Activated T-cell treated with anti-CD3 and anti-CD28 coated beads, Interleukin-2, amount 50 U/mL, for 72 hours (primary cell): ENCODE measurements around the gene AVPR1A. TPM values are rescaled to one million over a fixed set of nuclear protein-coding genes. Genes with fewer than 3 reads are reported as not detected.
"Not testable (repeated sequence)": the region's sequence is repeated elsewhere in the genome, so short reads cannot be mapped to it uniquely, and the experiment has no call there.

ENCODE experiments used
- ATAC-seq, 2 donors: fragments of 150-1000 bp; cut with Tn5 transposase; replicated peaks in 1 of 2; 2 replicates each; pipeline ENCODE4 v1.10.0; 2021; ENCODE audit warnings: moderate library complexity in 2 of 2, mild to moderate bottlenecking in 1 of 2
- DNase-seq, 2 donors: peaks; one replicate each; pipeline ENCODE4 v3.0.0; 2021 to 2022; ENCODE audit warnings: mixed read lengths in 1 of 2
- H3K27ac Mint-ChIP-seq: one replicate; pipeline ENCODE4 v1.8.0; 2022; ENCODE audit warnings: mild to moderate bottlenecking, moderate library complexity, mixed read lengths
- H3K27me3 Mint-ChIP-seq: one replicate; pipeline ENCODE4 v1.8.0; 2022; ENCODE audit warnings: low read depth, mixed read lengths
- H3K36me3 Mint-ChIP-seq, 2 donors: one replicate each; pipeline ENCODE4 v1.8.0; 2022; ENCODE audit warnings: mixed read lengths in 2 of 2, mild to moderate bottlenecking in 1 of 2; ENCODE audit not compliant: insufficient read depth in 2 of 2
- H3K4me1 Mint-ChIP-seq: one replicate; pipeline ENCODE4 v1.8.0; 2022; ENCODE audit warnings: low read depth, mixed read lengths
- H3K4me3 Mint-ChIP-seq, 2 donors: one replicate each; pipeline ENCODE4 v1.8.0; 2022; ENCODE audit warnings: mild to moderate bottlenecking in 2 of 2, mixed read lengths in 2 of 2, moderate library complexity in 2 of 2
- H3K9me3 Mint-ChIP-seq, 2 donors: one replicate each; pipeline ENCODE4 v1.8.0; 2022; ENCODE audit warnings: mixed read lengths in 2 of 2
- total RNA-seq, 2 donors: library from RNA; stranded (reverse); gene quantifications; one replicate each; pipeline ENCODE4 v1.2.3, GENCODE V29; 2022

AVPR1A gene
- total RNA-seq: not detected

DNA sequence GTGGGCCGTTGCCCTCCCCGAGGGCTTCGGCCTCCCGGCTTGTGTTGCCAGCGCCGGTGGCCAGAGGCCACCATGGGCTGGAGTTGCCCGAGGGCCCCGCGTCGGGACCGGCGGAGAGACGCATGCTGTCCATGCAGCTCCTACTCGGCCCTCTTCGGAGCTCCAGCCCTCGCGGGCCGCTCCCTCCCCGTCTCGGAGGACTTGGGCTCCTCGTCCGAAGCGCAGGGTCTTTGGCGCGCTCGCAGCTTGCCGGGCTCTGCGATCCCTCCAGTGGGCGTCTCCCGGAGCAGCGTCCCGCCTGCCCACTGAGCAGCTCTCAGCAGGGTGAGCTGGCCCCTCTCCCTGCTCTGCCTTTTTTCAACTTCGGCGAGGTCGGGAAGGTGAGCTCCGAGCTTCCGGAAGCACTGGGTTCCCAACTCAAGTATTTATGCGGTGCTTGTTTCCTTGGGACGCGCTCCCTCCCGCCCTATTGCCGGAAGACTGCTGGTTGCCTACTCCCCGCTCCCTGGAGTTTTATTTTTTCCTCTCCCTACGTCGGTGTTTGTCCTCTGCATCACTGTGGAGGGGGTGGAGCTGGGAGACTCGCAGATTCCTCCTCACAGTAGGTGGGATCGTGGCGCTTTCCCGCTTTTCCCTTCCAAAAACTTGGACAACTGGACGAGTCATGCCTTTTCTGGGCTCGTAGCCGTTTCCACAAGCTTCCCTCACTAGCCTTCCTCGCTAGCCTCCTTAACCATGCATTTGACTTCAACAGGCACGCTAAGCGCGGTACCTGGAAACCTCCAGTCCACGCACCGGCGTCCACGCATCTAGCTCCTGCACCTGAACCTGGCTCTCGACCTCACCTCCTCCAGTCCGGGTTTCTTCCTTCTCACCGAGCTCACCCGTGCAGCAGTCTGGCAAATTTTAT is at the start of gene AVPR1A:
TSS of gene AVPR1A (minus strand) at position 489 of the 910 bp plus-strand sequence. CDS start at position 124, 365 bp downstream.
- no peaks in the 10 kb centered on the region for H3K9me3 Mint-ChIP-seq
- peaks cover 28% of the 10 kb centered on the region for H3K4me1 Mint-ChIP-seq
- peaks cover 4 to 5% of the 10 kb centered on the region in 2 donors for H3K36me3 Mint-ChIP-seq
- H3K4me3 Mint-ChIP-seq: peak within 1 kb of the TSS; percentile 73 to 78
- peak within 1 kb of the TSS; percentile 9 for H3K27ac Mint-ChIP-seq
- ATAC-seq: peak; percentile 22 to 23
- DNase-seq: no peak
- peaks cover 55% of the 10 kb centered on the region for H3K27me3 Mint-ChIP-seq

DNA sequence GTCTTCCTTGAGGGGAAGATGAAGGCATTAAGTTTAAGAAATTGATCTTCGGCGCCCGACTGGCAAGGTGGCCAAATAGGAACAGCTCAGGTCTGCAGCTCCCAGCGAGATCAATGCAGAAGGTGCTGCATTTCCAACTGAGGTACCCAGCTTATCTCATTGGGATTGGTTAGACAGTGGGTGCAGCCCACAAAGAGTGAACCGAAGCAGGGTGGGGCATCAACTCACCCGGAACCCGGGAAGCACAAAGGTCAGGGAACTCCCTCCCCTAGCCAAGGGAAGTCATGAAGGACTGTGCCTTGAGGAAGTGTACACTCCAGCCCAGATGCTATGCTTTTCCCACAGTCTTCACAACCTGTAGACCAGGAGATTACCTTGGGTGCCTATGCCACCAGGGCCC is 45.2 kb upstream of the AVPR1A start:
- peaks cover 0 to 2% of the 10 kb centered on the region in 2 donors for H3K36me3 Mint-ChIP-seq
- H3K27me3 Mint-ChIP-seq: no peaks in the 10 kb centered on the region
- DNase-seq (no peak), ATAC-seq (no peak)
- H3K27ac Mint-ChIP-seq: no peak overlapping the region
- no peak overlapping the region for H3K4me3 Mint-ChIP-seq
- H3K4me1 Mint-ChIP-seq: no peaks in the 10 kb centered on the region
- peaks cover 3 to 11% of the 10 kb centered on the region in 2 donors for H3K9me3 Mint-ChIP-seq

- DNase-seq: no peak
- no peaks in the 10 kb centered on the region for H3K27me3 Mint-ChIP-seq
- no peaks in the 10 kb centered on the region for H3K4me1 Mint-ChIP-seq
- no peak for ATAC-seq
- H3K4me3 Mint-ChIP-seq: no peak overlapping the region
- H3K36me3 Mint-ChIP-seq: peaks cover 8 to 10% of the 10 kb centered on the region in 2 donors
- H3K27ac Mint-ChIP-seq: no peak overlapping the region
- H3K9me3 Mint-ChIP-seq: peaks cover 12 to 28% of the 10 kb centered on the region in 2 donors
These were observed 28.2 kb upstream of the AVPR1A start for GRCh38 chr12:63179224-63179623.

- no peaks in the 10 kb centered on the region for H3K4me1 Mint-ChIP-seq
- no peak overlapping the region for H3K27ac Mint-ChIP-seq
- no peaks in the 10 kb centered on the region for H3K27me3 Mint-ChIP-seq
- DNase-seq (no peak), ATAC-seq (no peak)
- peaks cover under 1 to 3% of the 10 kb centered on the region in 2 donors for H3K36me3 Mint-ChIP-seq
- H3K9me3 Mint-ChIP-seq: peaks cover 4 to 7% of the 10 kb centered on the region in 2 donors
- no peak overlapping the region for H3K4me3 Mint-ChIP-seq
These were observed 19.3 kb upstream of the AVPR1A start for GRCh38 chr12:63170321-63170720.

DNA sequence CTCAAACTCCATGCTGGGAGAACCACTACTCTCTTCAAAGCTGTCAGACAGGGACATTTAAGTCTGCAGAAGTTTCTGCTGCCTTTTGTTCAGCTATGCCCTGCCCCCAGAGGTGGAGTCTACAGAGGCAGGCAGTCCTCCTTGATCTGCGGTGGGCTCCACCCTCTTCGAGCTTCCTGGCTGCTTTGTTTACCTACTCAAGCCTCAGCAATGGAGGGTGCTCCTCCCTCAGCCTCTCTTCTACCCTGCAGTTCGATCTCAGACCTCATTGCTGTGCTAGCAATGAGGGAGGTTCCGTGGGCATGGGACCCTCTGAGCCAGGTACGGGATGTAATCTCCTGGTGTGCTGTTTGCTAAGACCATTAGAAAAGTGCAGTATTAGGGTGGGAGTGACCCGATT is 16.7 kb upstream of the AVPR1A start:
- H3K4me1 Mint-ChIP-seq, DNase-seq, H3K27me3 Mint-ChIP-seq, H3K27ac Mint-ChIP-seq, H3K36me3 Mint-ChIP-seq, H3K4me3 Mint-ChIP-seq, H3K9me3 Mint-ChIP-seq, ATAC-seq: not testable (repeated sequence)

DNA sequence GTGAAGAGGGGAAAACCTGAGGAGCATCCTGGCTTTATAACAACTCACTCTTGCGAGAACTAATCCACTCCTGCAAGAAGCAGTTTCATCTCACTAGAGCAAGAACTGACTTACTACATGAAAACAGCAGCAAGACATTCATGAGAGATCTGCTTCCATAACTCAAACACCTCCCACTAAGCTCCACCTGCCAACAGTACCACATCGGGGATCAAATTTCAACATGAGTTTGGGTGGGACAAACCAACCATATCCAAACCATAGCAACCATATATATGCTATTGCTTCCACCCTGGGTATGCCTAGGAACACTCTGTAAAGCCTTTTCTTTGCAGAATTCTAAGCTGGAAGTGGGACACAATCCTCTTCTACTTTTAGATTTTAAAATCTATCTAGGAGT is 13.9 kb upstream of the AVPR1A start:
- DNase-seq: no peak
- no peaks in the 10 kb centered on the region for H3K4me1 Mint-ChIP-seq
- no peak for ATAC-seq
- peaks cover 0 to 4% of the 10 kb centered on the region in 2 donors for H3K9me3 Mint-ChIP-seq
- no peaks in the 10 kb centered on the region for H3K36me3 Mint-ChIP-seq
- no peak overlapping the region for H3K4me3 Mint-ChIP-seq
- no peak overlapping the region for H3K27ac Mint-ChIP-seq
- no peaks in the 10 kb centered on the region for H3K27me3 Mint-ChIP-seq

- H3K4me1 Mint-ChIP-seq: no peaks in the 10 kb centered on the region
- peaks cover 0 to 2% of the 10 kb centered on the region in 2 donors for H3K9me3 Mint-ChIP-seq
- ATAC-seq: no peak
- no peaks in the 10 kb centered on the region for H3K36me3 Mint-ChIP-seq
- H3K27me3 Mint-ChIP-seq: no peaks in the 10 kb centered on the region
- no peak overlapping the region for H3K4me3 Mint-ChIP-seq
- no peak for DNase-seq
- H3K27ac Mint-ChIP-seq: no peak overlapping the region
These were observed 12.5 kb upstream of the AVPR1A start for GRCh38 chr12:63163541-63163940.

DNA sequence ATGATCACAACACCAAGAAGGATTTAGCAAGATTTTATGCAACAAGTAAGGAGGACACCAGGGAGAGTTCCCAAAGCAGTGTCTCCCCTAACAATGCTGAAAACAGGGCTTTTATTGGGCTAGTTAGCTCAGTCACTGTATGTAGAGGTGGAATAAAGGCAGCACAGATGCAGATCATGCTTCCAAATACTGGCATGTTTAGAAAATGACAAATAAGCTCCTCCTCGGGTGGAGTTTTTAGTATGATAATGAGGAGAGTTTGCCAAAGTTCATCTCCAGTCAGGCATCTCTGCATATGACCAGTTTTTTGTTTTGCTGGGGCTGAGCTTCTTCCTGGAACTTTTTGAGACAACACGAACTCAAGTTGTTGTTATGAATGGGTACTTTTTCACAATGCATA is 4.4 kb upstream of the AVPR1A start:
- Mint-ChIP-seq H3K27me3 (peaks cover 27% of the 10 kb centered on the region), H3K36me3 (peaks cover 0 to 4% of the 10 kb centered on the region in 2 donors), H3K9me3 (no peaks in the 10 kb centered on the region), H3K4me3 (no peak overlapping the region), H3K27ac (no peak overlapping the region), H3K4me1 (peaks cover 19% of the 10 kb centered on the region)
- ATAC-seq (no peak), DNase-seq (no peak)

DNA sequence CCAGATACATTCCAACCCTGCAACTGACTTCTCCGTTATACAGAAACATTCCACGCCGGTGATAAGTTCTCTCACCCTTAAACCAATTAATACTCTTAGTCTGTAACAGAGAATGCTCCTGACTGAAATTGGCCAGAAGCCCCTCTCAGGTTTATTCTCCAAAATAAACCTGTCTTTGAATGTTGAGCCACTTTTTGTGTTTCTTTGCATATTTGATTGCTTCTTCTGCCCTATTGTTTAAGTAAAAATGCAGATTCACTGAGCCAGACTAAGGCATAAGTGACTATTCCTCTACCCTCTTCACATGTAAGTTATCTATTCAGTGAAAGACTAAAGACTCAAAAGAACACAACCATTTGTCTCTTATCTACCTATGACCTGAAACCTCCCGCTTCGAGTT is 3.6 kb upstream of the AVPR1A start:
- H3K27ac Mint-ChIP-seq: no peak overlapping the region
- H3K4me1 Mint-ChIP-seq: peaks cover 27% of the 10 kb centered on the region
- H3K4me3 Mint-ChIP-seq: no peak overlapping the region
- ATAC-seq: no peak
- no peaks in the 10 kb centered on the region for H3K9me3 Mint-ChIP-seq
- no peak for DNase-seq
- peaks cover 4% of the 10 kb centered on the region in 2 donors for H3K36me3 Mint-ChIP-seq
- peaks cover 35% of the 10 kb centered on the region for H3K27me3 Mint-ChIP-seq

- DNase-seq: no peak
- no peak for ATAC-seq
- H3K4me3 Mint-ChIP-seq: no peak overlapping the region
- H3K36me3 Mint-ChIP-seq: peaks cover 4 to 5% of the 10 kb centered on the region in 2 donors
- H3K27ac Mint-ChIP-seq: no peak overlapping the region
- peaks cover 52% of the 10 kb centered on the region for H3K27me3 Mint-ChIP-seq
- H3K4me1 Mint-ChIP-seq: peaks cover 28% of the 10 kb centered on the region
- no peaks in the 10 kb centered on the region for H3K9me3 Mint-ChIP-seq
These were observed 1.3 kb upstream of the AVPR1A start for GRCh38 chr12:63152321-63152700.

GRCh38 chr12:63151623-63152320 is 771 bp upstream of the AVPR1A start:
- H3K36me3 Mint-ChIP-seq: peaks cover 4 to 5% of the 10 kb centered on the region in 2 donors
- peak; percentile 20 to 21 for DNase-seq
- H3K4me3 Mint-ChIP-seq: peak overlapping the region; percentile 73 to 78
- peaks cover 28% of the 10 kb centered on the region for H3K4me1 Mint-ChIP-seq
- no peaks in the 10 kb centered on the region for H3K9me3 Mint-ChIP-seq
- peak overlapping the region; percentile 9 for H3K27ac Mint-ChIP-seq
- peaks cover 55% of the 10 kb centered on the region for H3K27me3 Mint-ChIP-seq
- peak in 1 of 2 donors; percentile 54 for ATAC-seq

- DNase-seq: peak in 1 of 2 donors; percentile 0
These were observed 890 bp downstream of the AVPR1A start for GRCh38 chr12:63149909-63150712.

More at GRCh38 chr12:63149909-63150712, 890 bp downstream of the AVPR1A start:
- ATAC-seq: peak; percentile 29 to 32
- no peak overlapping the region for H3K27ac Mint-ChIP-seq
- no peaks in the 10 kb centered on the region for H3K9me3 Mint-ChIP-seq
- peak overlapping the region; percentile 63 to 78 for H3K4me3 Mint-ChIP-seq
- H3K27me3 Mint-ChIP-seq: peaks cover 55% of the 10 kb centered on the region
- peaks cover 4 to 5% of the 10 kb centered on the region in 2 donors for H3K36me3 Mint-ChIP-seq
- peaks cover 28% of the 10 kb centered on the region for H3K4me1 Mint-ChIP-seq
